Esophagus squamous epithelium (tissue), 5 donors: ENCODE data around the gene SPACDR. TPM values are rescaled to one million over a fixed set of nuclear protein-coding genes. Genes with fewer than 3 reads are reported as not detected.

Source experiments
- DNase-seq: peaks from one replicate; lab custom pipeline; 2025; lab: John Stamatoyannopoulos, UW
- H3K27ac ChIP-seq, 4 donors: fragments of 200-600 bp; sonication (generic); one replicate each; pipeline ENCODE4 v1.5.1; 2016 to 2019; ENCODE audit warnings: mild to moderate bottlenecking in 1 of 4
- H3K27me3 ChIP-seq, 4 donors: fragments of 200-600 bp; sonication (generic); 1 replicate in 3 of 4; 2 replicates in 1 of 4; pipeline versions ENCODE4 v1.5.1 to v1.6.0; 2017 to 2021; ENCODE audit warnings: antibody characterized with exemption in 1 of 4
- H3K36me3 ChIP-seq, 3 donors: fragments of 200-600 bp; sonication (generic); one replicate each; pipeline ENCODE4 v1.5.1; 2016 to 2019
- H3K4me1 ChIP-seq, 3 donors: fragments of 200-600 bp; sonication (generic); one replicate each; pipeline ENCODE4 v1.5.1; 2017 to 2019
- H3K4me3 ChIP-seq, 4 donors: fragments of 200-600 bp; sonication (generic); 1 replicate in 3 of 4; 2 replicates in 1 of 4; pipeline ENCODE4 v1.5.1; 2016 to 2019; ENCODE audit warnings: mild to moderate bottlenecking in 2 of 4, moderate library complexity in 1 of 4
- H3K9me3 ChIP-seq, 3 donors: fragments of 200-600 bp; sonication (generic); one replicate each; pipeline ENCODE4 v1.5.1; 2016 to 2019
- CTCF ChIP-seq, 6 experiments: fragments of 450-650 bp in 4 of 6; fragments of 200-600 bp in 2 of 6; sonication (generic) in 2 of 6; IDR thresholded peaks; one replicate each; pipeline ENCODE4 v1.5.1; 2016 to 2019; ENCODE audit warnings: antibody characterized with exemption in 6 of 6, mild to moderate bottlenecking in 4 of 6, moderate library complexity in 4 of 6
- POLR2A ChIP-seq, 4 donors: fragments of 450-650 bp; IDR thresholded peaks; one replicate each; pipeline ENCODE4 v1.6.1; 2017; ENCODE audit warnings: antibody characterized with exemption in 4 of 4, mild to moderate bottlenecking in 4 of 4, moderate library complexity in 3 of 4
- WGBS, 2 donors: methylation state at CpG; one replicate each; pipeline ENCODE4 v1.1.5; 2018; 5-methylcytosine and 5-hydroxymethylcytosine counted together
- intact Hi-C: fragments of 100-400 bp; cut with DNase I; formaldehyde crosslinking; loops from one replicate; pipeline ENCODE4 v1.15.0; 2022
- total RNA-seq, 4 donors: library from RNA; depleted of rRNA; stranded (reverse); fragments of >200 nt; gene quantifications; one replicate each; pipeline ENCODE4 v1.1.0, GENCODE V29; 2016
- donor health status: DM: yes; HTN: yes; CAD: no.

Gene SPACDR
- total RNA-seq, 4 donors from 2014 or later, result not detected

GRCh38 chr7:100481466-100481865 is 17.4 kb upstream of the SPACDR start:
- 64 to 73% methylated on average over 1 of the region's 1 CpG for WGBS, 2 donors
- no peaks in the 10 kb centered on the region for H3K27me3 ChIP-seq
- TF ChIP-seq POLR2A (IDR thresholded peaks at IDR 0.05) (no peak), CTCF (IDR thresholded peaks at IDR 0.05) (no peak)
- intact Hi-C loops, result no loop called here
- no peaks in the 10 kb centered on the region for H3K9me3 ChIP-seq
- DNase-seq, result no peak
- H3K4me3 ChIP-seq, result no peak overlapping the region
- H3K4me1 ChIP-seq, result peaks cover 24 to 65% (median 34%) of the 10 kb centered on the region in 3 donors
- H3K36me3 ChIP-seq, result no peaks in the 10 kb centered on the region
- H3K27ac ChIP-seq, result no peak overlapping the region

GRCh38 chr7:100478958-100479660 is 15.0 kb upstream of the SPACDR start, which contains the start of gene TSC22D4:
TSC22D4 (minus strand) TSS chr7:100479214; CDS start chr7:100478038, 1,176 bp downstream.
- Histone ChIP-seq H3K4me3 (peak within 1 kb of the TSS; percentile 85 to 100 (median 92)), H3K36me3 (peaks cover 0 to 11% (median under 1%) of the 10 kb centered on the region in 3 donors), H3K27ac (peak within 1 kb of the TSS; percentile 92 to 98 (median 94)), H3K27me3 (no peaks in the 10 kb centered on the region), H3K9me3 (no peaks in the 10 kb centered on the region), H3K4me1 (peaks cover 38 to 67% (median 43%) of the 10 kb centered on the region in 3 donors)
- TF ChIP-seq POLR2A (IDR thresholded peaks at IDR 0.05) (peak in 3 of 4 donors; percentile 83 to 93 (median 91)), CTCF (IDR thresholded peaks at IDR 0.05) (no peak)
- intact Hi-C loops, result loop anchor here (10.0 kb wide), 1 partner anchor 216 kb away; the partner anchor contains the start of gene GIGYF1
- WGBS, 2 donors, result 0% methylated on average over 5 to 16 of the region's 27 CpGs
- peak; percentile 72 for DNase-seq

- no peak for DNase-seq
- Histone ChIP-seq H3K36me3 (peaks cover 0 to 24% (median 4%) of the 10 kb centered on the region in 3 donors), H3K4me1 (peaks cover 43 to 69% (median 43%) of the 10 kb centered on the region in 3 donors), H3K9me3 (no peaks in the 10 kb centered on the region), H3K27me3 (no peaks in the 10 kb centered on the region), H3K4me3 (peak overlapping the region; percentile 85 to 100 (median 92)), H3K27ac (peak overlapping the region; percentile 92 to 98 (median 94))
- 0% methylated on average over 1 of the region's 16 CpGs for WGBS, 2 donors
- intact Hi-C loops, result loop anchor here (10.0 kb wide), 1 partner anchor 217 kb away; the partner anchor contains the start of gene GIGYF1
- TF ChIP-seq CTCF (IDR thresholded peaks at IDR 0.05) (no peak), POLR2A (IDR thresholded peaks at IDR 0.05) (no peak)
Measured at GRCh38 chr7:100477871-100478267, 13.8 kb upstream of the SPACDR start.

GRCh38 chr7:100476903-100477870 is 13.1 kb upstream of the SPACDR start:
- intact Hi-C loops, result loop anchor here (10.0 kb wide), 1 partner anchor 218 kb away; the partner anchor contains the start of gene GIGYF1
- Histone ChIP-seq H3K27ac (peak overlapping the region; percentile 92 to 98 (median 94)), H3K9me3 (no peaks in the 10 kb centered on the region), H3K4me1 (peaks cover 44 to 69% (median 46%) of the 10 kb centered on the region in 3 donors), H3K4me3 (peak overlapping the region; percentile 85 to 100 (median 92)), H3K27me3 (no peaks in the 10 kb centered on the region), H3K36me3 (peaks cover 0 to 31% (median 4%) of the 10 kb centered on the region in 3 donors)
- 13 to 49% methylated on average over 3 to 4 of the region's 30 CpGs for WGBS, 2 donors
- no peak for DNase-seq
- TF ChIP-seq CTCF (IDR thresholded peaks at IDR 0.05), result peak in 2 of 6 experiments; percentile 17 to 30
- no peak for TF ChIP-seq POLR2A (IDR thresholded peaks at IDR 0.05)
